ENCODE results near the gene CD79B.
"Not testable (repeated sequence)": the region's sequence is repeated elsewhere in the genome, so short reads cannot be mapped to it uniquely, and the experiment has no call there.

DNA sequence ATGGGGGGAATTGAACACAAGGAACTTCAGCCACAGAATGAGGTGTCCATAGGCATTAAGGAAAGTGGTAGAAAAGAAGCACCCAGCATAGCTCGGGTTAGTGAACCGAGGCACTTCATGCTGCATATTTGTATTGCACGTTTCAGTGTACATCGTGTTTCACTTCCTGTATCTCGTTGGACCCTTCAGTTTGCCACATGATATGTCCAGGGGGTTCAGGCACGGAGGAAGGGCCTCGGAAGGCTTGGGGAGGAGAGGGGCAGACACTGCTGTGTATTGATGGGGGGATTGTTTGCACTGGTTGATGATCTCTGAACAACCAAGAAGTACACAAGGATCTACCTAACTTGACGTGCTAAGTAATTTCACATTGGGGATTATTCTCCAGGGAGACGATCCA lies 9.7 kb downstream of the CD79B start:
- TF ChIP-seq, protein P1, sequence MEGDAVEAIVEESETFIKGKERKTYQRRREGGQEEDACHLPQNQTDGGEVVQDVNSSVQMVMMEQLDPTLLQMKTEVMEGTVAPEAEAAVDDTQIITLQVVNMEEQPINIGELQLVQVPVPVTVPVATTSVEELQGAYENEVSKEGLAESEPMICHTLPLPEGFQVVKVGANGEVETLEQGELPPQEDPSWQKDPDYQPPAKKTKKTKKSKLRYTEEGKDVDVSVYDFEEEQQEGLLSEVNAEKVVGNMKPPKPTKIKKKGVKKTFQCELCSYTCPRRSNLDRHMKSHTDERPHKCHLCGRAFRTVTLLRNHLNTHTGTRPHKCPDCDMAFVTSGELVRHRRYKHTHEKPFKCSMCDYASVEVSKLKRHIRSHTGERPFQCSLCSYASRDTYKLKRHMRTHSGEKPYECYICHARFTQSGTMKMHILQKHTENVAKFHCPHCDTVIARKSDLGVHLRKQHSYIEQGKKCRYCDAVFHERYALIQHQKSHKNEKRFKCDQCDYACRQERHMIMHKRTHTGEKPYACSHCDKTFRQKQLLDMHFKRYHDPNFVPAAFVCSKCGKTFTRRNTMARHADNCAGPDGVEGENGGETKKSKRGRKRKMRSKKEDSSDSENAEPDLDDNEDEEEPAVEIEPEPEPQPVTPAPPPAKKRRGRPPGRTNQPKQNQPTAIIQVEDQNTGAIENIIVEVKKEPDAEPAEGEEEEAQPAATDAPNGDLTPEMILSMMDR (tag by site-specific recombination; IDR thresholded peaks at IDR 0.05) = not testable (repeated sequence)
- TF ChIP-seq ZNF561 (tag by site-specific recombination; IDR thresholded peaks at IDR 0.05; ENCODE audit: borderline replicate concordance); ZNF624 (tag by site-specific recombination; IDR thresholded peaks at IDR 0.05); ZNF48 (tag by site-specific recombination; IDR thresholded peaks at IDR 0.05): not testable (repeated sequence)
